Left lung (tissue), 10 donors: ENCODE measurements around the gene TMOD1. TPM values are rescaled to one million over a fixed set of nuclear protein-coding genes. Genes with fewer than 3 reads are reported as not detected.
A peak's percentile ranks its signal among the peaks of the same experiment; 100 is the strongest.

Experiments used
- ATAC-seq: fragments of 200-7000 bp; cut with Tn5 transposase; one replicate; pipeline ENCODE4 v1.9.1; 2020; ENCODE audit warnings: moderate library complexity
- DNase-seq, 4 donors: peaks; one replicate each; pipeline ENCODE4 v3.0.0-alpha.2; 2013 to 2020
- H3K27ac ChIP-seq, 2 donors: fragments of 200-600 bp; sonication (generic) in 1 of 2; one replicate each; pipeline versions ENCODE4 v1.5.0 to v1.8.0; 2020 to 2021
- H3K27me3 ChIP-seq, 2 donors: fragments of 200-600 bp; sonication (generic) in 1 of 2; one replicate each; pipeline versions ENCODE4 v1.5.0 to v1.8.0; 2020 to 2021
- H3K36me3 ChIP-seq, 2 donors: fragments of 200-600 bp; sonication (generic) in 1 of 2; one replicate each; pipeline versions ENCODE4 v1.5.0 to v1.8.0; 2020 to 2021
- H3K4me1 ChIP-seq, 2 donors: fragments of 200-600 bp; one replicate each; pipeline ENCODE4 v1.8.0; 2021
- H3K4me3 ChIP-seq, 2 donors: fragments of 200-600 bp; sonication (generic) in 1 of 2; one replicate each; pipeline versions ENCODE4 v1.5.0 to v1.8.0; 2020 to 2021; ENCODE audit warnings: mild to moderate bottlenecking in 1 of 2
- H3K9me3 ChIP-seq, 2 donors: fragments of 200-600 bp; sonication (generic) in 1 of 2; one replicate each; pipeline versions ENCODE4 v1.5.0 to v1.8.0; 2020 to 2021
- intact Hi-C, 2 donors: fragments of 100-400 bp; cut with DNase I; formaldehyde crosslinking; loops; one replicate each; pipeline versions ENCODE4 v1.11.2 to v1.14.2; 2022
- polyA plus RNA-seq, 6 donors: library from polyadenylated mRNA; unstranded; fragments of 120-200 nt; gene quantifications; one replicate each; pipeline ENCODE4 v1.2.1, GENCODE V29; 2013; ENCODE audit not compliant: insufficient read length in 6 of 6
- total RNA-seq, 2 donors: library from RNA; stranded (reverse); fragmentation: NEBNext Ultra II Directional; extraction: Animal tissue kit (Norgen Biotek cat#: 25700); gene quantifications; one replicate each; pipeline ENCODE4 v1.2.1, GENCODE V29; 2021
- TF ChIP-seq, protein P1 (sequence below), 2 donors: fragments of 200-600 bp; sonication (generic) in 1 of 2; IDR thresholded peaks; one replicate each; pipeline versions ENCODE4 v1.5.0 to v1.8.0; 2021; ENCODE audit warnings: antibody characterized with exemption in 2 of 2
- donor health status: DM: no; HTN: yes; CAD: no.
- donor health status: DM: no; HTN: no; CAD: no.

TMOD1 gene
- total and polyA plus RNA-seq, 8 donors, result 1.1 to 6.0 (median 2.5) TPM

DNA sequence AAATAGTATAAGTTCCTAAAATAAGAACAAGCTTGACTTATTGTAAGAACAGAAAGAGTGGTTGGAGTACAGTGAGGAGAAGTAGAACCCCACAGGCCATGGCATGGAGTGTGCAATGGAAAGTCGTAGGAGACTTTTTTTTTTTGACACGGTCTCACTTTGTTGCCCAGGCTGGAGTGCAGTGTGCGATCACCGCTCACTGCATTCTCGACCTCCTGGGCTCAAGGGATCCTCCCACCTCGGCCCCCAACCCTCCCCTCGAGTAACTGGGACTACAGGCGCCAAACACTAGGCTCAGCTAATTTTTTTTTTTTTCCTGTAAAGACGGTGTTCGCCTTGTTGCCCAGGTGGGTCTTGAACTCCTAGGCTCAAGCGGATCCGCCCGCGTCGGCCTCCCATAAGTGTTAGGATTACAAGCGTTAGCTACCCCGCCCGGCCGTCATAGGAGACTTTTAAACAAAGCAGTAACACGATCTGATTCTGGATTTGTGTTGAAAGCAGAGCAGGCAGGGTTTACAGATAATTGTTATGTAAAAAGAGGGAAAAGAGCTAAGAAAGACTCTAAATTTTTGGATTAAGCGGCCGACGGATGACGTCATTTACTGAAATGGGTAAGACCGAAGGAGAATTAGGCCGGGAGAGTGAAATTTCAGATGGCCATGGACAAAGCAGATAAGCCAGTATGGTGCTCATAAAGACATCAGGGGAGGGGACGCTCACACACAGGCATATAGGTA is 130.9 kb downstream of the TMOD1 start:
- intact Hi-C loops, result no loop called here
- ATAC-seq, result peak; percentile 12
- H3K4me1 ChIP-seq, result peaks cover 22 to 54% of the 10 kb centered on the region in 2 donors

DNA sequence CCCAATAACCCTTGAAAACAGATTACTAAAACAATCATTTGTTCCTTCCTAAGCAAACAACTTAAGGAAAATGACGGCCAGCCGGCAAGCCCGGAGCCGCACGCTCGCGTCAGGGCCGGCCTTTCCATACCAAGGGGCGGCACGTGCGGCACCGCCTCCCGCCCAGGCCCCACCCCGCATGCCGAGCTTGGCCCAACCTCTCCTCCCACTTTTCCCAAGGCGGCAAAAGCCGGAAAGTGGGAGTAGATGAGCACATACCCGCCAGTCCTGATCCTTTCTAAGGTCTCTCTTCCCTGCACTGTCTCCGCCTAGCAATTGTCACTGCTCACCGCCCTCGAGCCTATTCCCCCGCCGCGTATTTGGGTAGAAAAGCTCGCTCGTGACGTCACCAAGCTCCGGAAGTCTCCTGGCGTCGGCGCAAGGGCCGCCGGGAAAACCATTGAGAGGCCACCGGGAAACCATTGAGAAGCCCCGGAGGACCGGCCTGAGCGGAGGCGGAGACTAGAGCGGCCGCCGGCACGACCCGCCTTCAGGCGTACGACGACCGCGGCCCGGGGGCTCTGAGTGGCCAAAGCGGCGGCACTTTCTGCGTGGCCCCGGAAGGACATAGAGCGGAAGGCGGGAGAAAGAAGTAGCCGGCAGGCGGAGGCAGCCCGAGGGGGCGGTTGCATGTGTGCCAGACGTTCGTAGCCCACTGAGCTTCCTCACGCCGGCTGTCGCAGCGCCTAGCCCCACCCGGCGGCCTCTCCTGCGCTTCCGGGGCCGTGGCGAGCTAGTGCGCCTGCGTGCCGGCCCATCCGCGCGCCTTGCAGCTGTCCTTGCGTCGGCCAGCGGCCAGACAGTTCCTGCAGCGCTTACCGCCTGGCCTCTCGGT is 131.8 kb downstream of the TMOD1 start, which contains the start of the genes NCBP1 and TSTD2:
Gene NCBP1, plus strand, starts transcription at position 837 of the 874 bp plus-strand sequence. CDS start 61 bp downstream, outside the sequence.
Gene TSTD2, minus strand, starts transcription at position 384 of the 874 bp plus-strand sequence. CDS start 5,806 bp downstream, outside the sequence.
- H3K4me1 ChIP-seq, result peaks cover 22 to 51% of the 10 kb centered on the region in 2 donors
- no peaks in the 10 kb centered on the region for H3K36me3 ChIP-seq
- DNase-seq (peak; percentile 97 to 99 (median 98)), ATAC-seq (peak; percentile 92)
- peak within 1 kb of the TSS; percentile 86 to 89 for H3K4me3 ChIP-seq
- H3K27ac ChIP-seq, result peak within 1 kb of the TSS; percentile 95 to 98
- intact Hi-C loops, result no loop called here
- no peaks in the 10 kb centered on the region for H3K9me3 ChIP-seq
- TF ChIP-seq, protein P1, sequence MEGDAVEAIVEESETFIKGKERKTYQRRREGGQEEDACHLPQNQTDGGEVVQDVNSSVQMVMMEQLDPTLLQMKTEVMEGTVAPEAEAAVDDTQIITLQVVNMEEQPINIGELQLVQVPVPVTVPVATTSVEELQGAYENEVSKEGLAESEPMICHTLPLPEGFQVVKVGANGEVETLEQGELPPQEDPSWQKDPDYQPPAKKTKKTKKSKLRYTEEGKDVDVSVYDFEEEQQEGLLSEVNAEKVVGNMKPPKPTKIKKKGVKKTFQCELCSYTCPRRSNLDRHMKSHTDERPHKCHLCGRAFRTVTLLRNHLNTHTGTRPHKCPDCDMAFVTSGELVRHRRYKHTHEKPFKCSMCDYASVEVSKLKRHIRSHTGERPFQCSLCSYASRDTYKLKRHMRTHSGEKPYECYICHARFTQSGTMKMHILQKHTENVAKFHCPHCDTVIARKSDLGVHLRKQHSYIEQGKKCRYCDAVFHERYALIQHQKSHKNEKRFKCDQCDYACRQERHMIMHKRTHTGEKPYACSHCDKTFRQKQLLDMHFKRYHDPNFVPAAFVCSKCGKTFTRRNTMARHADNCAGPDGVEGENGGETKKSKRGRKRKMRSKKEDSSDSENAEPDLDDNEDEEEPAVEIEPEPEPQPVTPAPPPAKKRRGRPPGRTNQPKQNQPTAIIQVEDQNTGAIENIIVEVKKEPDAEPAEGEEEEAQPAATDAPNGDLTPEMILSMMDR (IDR thresholded peaks at IDR 0.05), result peak in 1 of 2 donors; percentile 24
- H3K27me3 ChIP-seq, result no peaks in the 10 kb centered on the region

More for the DNA sequence above, 130.9 kb downstream of the TMOD1 start:
- TF ChIP-seq, protein P1 (IDR thresholded peaks at IDR 0.05), result no peak
- H3K27me3 ChIP-seq, result no peaks in the 10 kb centered on the region
- H3K4me3 ChIP-seq, result peak overlapping the region; percentile 86 to 89
- H3K36me3 ChIP-seq, result no peaks in the 10 kb centered on the region
- H3K9me3 ChIP-seq, result no peaks in the 10 kb centered on the region
- DNase-seq, result peak in 3 of 4 donors; percentile 51 to 77 (median 75)
- H3K27ac ChIP-seq, result peak overlapping the region; percentile 95 to 98

DNA sequence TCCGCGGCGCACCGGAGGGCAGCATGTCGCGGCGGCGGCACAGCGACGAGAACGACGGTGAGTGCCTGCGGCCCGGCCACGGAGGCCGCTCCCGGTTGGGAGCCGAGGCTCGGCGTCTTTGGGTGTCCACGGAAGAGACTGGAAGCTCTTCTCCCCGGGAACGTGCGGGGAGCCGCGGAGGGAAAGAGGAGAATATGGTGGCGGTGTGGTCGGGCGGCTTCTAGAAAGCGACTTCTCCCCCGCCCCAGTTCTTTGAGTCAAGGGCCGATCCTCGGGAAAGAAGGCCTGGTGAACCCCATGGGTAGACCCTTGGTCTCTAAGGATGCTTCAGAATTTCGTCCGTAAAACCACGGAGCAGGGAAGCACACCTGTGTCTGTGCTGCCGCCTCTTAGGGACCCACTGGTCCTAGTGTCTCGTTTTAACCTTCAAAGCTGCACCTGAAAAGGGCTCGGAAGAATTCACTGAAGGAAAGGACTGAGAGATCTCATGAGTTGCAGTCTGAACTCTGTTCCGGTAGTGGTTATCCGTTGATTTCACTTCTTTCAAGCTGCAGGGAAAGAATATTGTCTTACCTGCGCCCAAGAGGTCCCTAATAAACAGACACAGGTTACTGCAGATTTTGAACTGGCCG is 132.5 kb downstream of the TMOD1 start:
- ATAC-seq (peak; percentile 3), DNase-seq (peak in 1 of 4 donors; percentile 4)
- intact Hi-C loops, result no loop called here
- H3K4me3 ChIP-seq, result peak overlapping the region; percentile 86 to 89
- H3K36me3 ChIP-seq, result no peaks in the 10 kb centered on the region
- TF ChIP-seq, protein P1 (IDR thresholded peaks at IDR 0.05), result no peak
- H3K4me1 ChIP-seq, result peaks cover 22 to 53% of the 10 kb centered on the region in 2 donors
- H3K27ac ChIP-seq, result peak overlapping the region; percentile 95 to 98
- H3K9me3 ChIP-seq, result no peaks in the 10 kb centered on the region
- H3K27me3 ChIP-seq, result no peaks in the 10 kb centered on the region

DNA sequence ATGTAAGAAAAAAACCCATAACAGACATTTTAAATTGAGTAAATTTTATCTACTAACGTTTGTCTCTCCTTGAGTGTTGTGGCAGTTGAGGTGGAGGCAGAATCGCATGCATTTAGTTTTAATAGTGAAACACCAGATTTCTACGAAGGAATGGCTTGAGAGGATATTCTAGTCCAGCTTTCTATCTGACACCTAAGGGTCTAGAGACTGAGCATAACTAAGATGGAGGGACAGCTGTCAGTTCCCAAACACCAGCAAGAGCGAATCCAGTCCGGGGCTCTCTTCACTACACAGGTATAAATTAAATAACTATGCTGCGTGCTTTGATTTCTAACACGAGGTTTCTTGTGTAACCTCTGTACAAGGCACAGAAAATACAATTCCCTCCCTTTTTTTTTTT is 133.6 kb downstream of the TMOD1 start:
- H3K4me3 ChIP-seq, result peak overlapping the region in 1 of 2 donors; percentile 89
- H3K27ac ChIP-seq, result no peak overlapping the region
- no peaks in the 10 kb centered on the region for H3K27me3 ChIP-seq
- no peaks in the 10 kb centered on the region for H3K36me3 ChIP-seq
- no peaks in the 10 kb centered on the region for H3K9me3 ChIP-seq
- DNase-seq (no peak), ATAC-seq (no peak)
- TF ChIP-seq, protein P1 (IDR thresholded peaks at IDR 0.05), result no peak
- intact Hi-C loops, result no loop called here
- peaks cover 22 to 54% of the 10 kb centered on the region in 2 donors for H3K4me1 ChIP-seq
